Gastrocnemius medialis (tissue), 4 donors: ENCODE data around the gene MVD. TPM values are rescaled to one million over a fixed set of nuclear protein-coding genes. Genes with fewer than 3 reads are reported as not detected.

Experiments
- ATAC-seq, 2 donors: fragments of 150-250 bp; one replicate each; pipeline ENCODE4 v1.9.1; 2016
- DNase-seq, 2 donors: peaks; one replicate each; pipeline ENCODE4 v3.0.0-alpha.2; 2019
- H3K27ac ChIP-seq, 4 donors: fragments of 200-600 bp; sonication (generic); 1 replicate in 1 of 4; 2 replicates in 3 of 4; pipeline ENCODE4 v1.5.1; 2016 to 2018; ENCODE audit warnings: mild to moderate bottlenecking in 2 of 4, moderate library complexity in 1 of 4
- H3K27me3 ChIP-seq, 3 donors: fragments of 200-600 bp; sonication (generic) in 2 of 3; 1 replicate in 1 of 3; 2 replicates in 2 of 3; pipeline versions ENCODE4 v1.5.1 to v1.6.0; 2016 to 2019; ENCODE audit warnings: mild to moderate bottlenecking in 1 of 3, moderate library complexity in 1 of 3
- H3K36me3 ChIP-seq, 2 donors: fragments of 200-600 bp; sonication (generic) in 1 of 2; one replicate each; pipeline ENCODE4 v1.5.1; 2017 to 2018
- H3K4me1 ChIP-seq, 2 donors: fragments of 200-600 bp; sonication (generic) in 1 of 2; one replicate each; pipeline ENCODE4 v1.5.1; 2016 to 2017; ENCODE audit warnings: mild to moderate bottlenecking in 2 of 2
- H3K4me3 ChIP-seq, 4 donors: fragments of 200-600 bp; sonication (generic) in 3 of 4; 1 replicate in 1 of 4; 2 replicates in 3 of 4; pipeline ENCODE4 v1.5.1; 2016 to 2019; ENCODE audit warnings: mild to moderate bottlenecking in 2 of 4
- H3K9me3 ChIP-seq, 3 donors: fragments of 200-600 bp; sonication (generic) in 2 of 3; 1 replicate in 1 of 3; 2 replicates in 2 of 3; pipeline ENCODE4 v1.5.1; 2016 to 2019
- CTCF ChIP-seq, 5 experiments: fragments of 450-650 bp in 3 of 5; fragments of 200-600 bp in 2 of 5; sonication (generic) in 2 of 5; IDR thresholded peaks in 4 of 5; conservative IDR thresholded peaks in 1 of 5; 1 replicate in 4 of 5; 2 replicates in 1 of 5; pipeline ENCODE4 v1.5.1; 2016 to 2019; ENCODE audit warnings: antibody characterized with exemption in 5 of 5, mild to moderate bottlenecking in 3 of 5, moderate library complexity in 3 of 5
- POLR2A ChIP-seq, 2 donors: fragments of 450-650 bp; IDR thresholded peaks; one replicate each; pipeline ENCODE4 v1.6.1; 2017; ENCODE audit warnings: antibody characterized with exemption in 2 of 2, mild to moderate bottlenecking in 2 of 2, moderate library complexity in 2 of 2
- in situ Hi-C, 4 donors: fragments of 200-750 bp; cut with MboI; loops; one replicate each; pipeline versions ENCODE4 v1.15.0 to v1.8.0; 2017; ENCODE audit warnings: low sequenced_read_pairs in 4 of 4
- intact Hi-C: fragments of 100-400 bp; cut with DNase I; formaldehyde crosslinking; loops from one replicate; pipeline ENCODE4 v1.15.1; 2023; ENCODE audit warnings: low total_unique reads
- total RNA-seq, 4 donors: library from RNA; depleted of rRNA; stranded (reverse); fragments of >200 nt; gene quantifications; one replicate each; pipeline versions ENCODE4 v1.1.0 to v1.2.3, GENCODE V29; 2016

The MVD gene
- total RNA-seq, 4 donors from 2014 or later = 9.0 to 16.3 (median 13.4) TPM

GRCh38 chr16:88627531-88628411, 35.1 kb downstream of the MVD start:
- Histone ChIP-seq H3K4me3 (no peak overlapping the region), H3K36me3 (peaks cover 0 to 73% of the 10 kb centered on the region in 2 donors), H3K4me1 (no peaks in the 10 kb centered on the region), H3K27ac (no peak overlapping the region), H3K27me3 (no peaks in the 10 kb centered on the region), H3K9me3 (no peaks in the 10 kb centered on the region)
- in situ Hi-C loops = no loop called here
- DNase-seq = no peak
- intact Hi-C loops = no loop called here
- TF ChIP-seq POLR2A (IDR thresholded peaks at IDR 0.05) (no peak), CTCF (IDR thresholded peaks at IDR 0.05 in 4 of 5, conservative IDR thresholded peaks at IDR 0.05 in 1 of 5) (no peak)
- no peak for ATAC-seq

GRCh38 chr16:88626646-88627045, 36.2 kb downstream of the MVD start:
- Histone ChIP-seq H3K27me3 (no peaks in the 10 kb centered on the region), H3K36me3 (peaks cover 0 to 71% of the 10 kb centered on the region in 2 donors), H3K27ac (no peak overlapping the region), H3K4me3 (no peak overlapping the region), H3K4me1 (no peaks in the 10 kb centered on the region), H3K9me3 (no peaks in the 10 kb centered on the region)
- intact Hi-C loops = no loop called here
- no peak for DNase-seq
- in situ Hi-C loops = no loop called here
- no peak for ATAC-seq
- TF ChIP-seq CTCF (IDR thresholded peaks at IDR 0.05 in 4 of 5, conservative IDR thresholded peaks at IDR 0.05 in 1 of 5) (no peak), POLR2A (IDR thresholded peaks at IDR 0.05) (no peak)

DNA sequence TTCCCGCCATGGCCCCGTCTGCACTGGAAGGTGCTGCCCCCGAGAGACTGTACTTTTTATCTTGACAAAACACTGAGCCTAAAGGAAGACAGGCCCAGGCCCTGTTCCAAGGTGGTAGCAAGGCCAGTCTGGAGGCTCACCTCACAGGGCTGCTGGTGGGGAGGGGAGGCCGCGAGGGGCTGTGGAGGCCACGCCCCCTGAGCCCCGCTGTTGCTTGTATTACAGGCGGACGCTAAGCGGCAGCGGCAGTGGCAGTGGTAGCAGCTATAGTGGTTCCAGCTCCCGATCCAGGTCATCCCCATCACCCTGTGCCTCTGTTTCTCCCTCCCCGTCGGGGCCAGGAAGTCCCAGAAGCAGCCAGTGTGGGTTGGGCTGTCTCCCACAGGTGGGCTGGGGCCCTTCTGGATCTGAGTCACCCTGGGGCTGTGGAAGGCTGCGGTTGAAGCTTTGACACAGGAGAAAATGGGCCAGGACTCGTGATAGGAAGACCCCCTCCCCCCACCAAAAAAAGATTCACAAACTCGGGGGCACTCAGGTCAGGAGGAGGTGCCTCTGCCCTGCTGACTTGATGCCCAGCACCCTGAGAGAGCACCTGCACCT, 37.8 kb downstream of the MVD start:
- TF ChIP-seq POLR2A (IDR thresholded peaks at IDR 0.05) (no peak), CTCF (IDR thresholded peaks at IDR 0.05 in 4 of 5, conservative IDR thresholded peaks at IDR 0.05 in 1 of 5) (no peak)
- no peak overlapping the region for H3K4me3 ChIP-seq
- no peaks in the 10 kb centered on the region for H3K27me3 ChIP-seq
- H3K27ac ChIP-seq = no peak overlapping the region
- no peaks in the 10 kb centered on the region for H3K4me1 ChIP-seq
- peaks cover 0 to 57% of the 10 kb centered on the region in 2 donors for H3K36me3 ChIP-seq
- in situ Hi-C loops (no loop called here), intact Hi-C loops (no loop called here)
- no peaks in the 10 kb centered on the region for H3K9me3 ChIP-seq
- DNase-seq = no peak
- ATAC-seq = no peak

- TF ChIP-seq CTCF (IDR thresholded peaks at IDR 0.05 in 4 of 5, conservative IDR thresholded peaks at IDR 0.05 in 1 of 5) = no peak
- Histone ChIP-seq H3K36me3 (peaks cover 0 to 55% of the 10 kb centered on the region in 2 donors), H3K27me3 (no peaks in the 10 kb centered on the region), H3K4me1 (no peaks in the 10 kb centered on the region), H3K9me3 (no peaks in the 10 kb centered on the region), H3K4me3 (no peak overlapping the region), H3K27ac (no peak overlapping the region)
- in situ Hi-C loops = no loop called here
- DNase-seq (no peak), ATAC-seq (no peak)
- intact Hi-C loops = no loop called here
Measured at GRCh38 chr16:88624481-88624880, 38.4 kb downstream of the MVD start.
